GM04504 (cell line): Measurements from ENCODE around the gene IDH2.
"Not testable (repeated sequence)": the region's sequence is repeated elsewhere in the genome, so short reads cannot be mapped to it uniquely, and the experiment has no call there.

Experiments used
- DNase-seq: peaks from one replicate; pipeline ENCODE4 v3.0.0-alpha.2; 2012; ENCODE audit warnings: low read depth

IDH2 gene

DNA sequence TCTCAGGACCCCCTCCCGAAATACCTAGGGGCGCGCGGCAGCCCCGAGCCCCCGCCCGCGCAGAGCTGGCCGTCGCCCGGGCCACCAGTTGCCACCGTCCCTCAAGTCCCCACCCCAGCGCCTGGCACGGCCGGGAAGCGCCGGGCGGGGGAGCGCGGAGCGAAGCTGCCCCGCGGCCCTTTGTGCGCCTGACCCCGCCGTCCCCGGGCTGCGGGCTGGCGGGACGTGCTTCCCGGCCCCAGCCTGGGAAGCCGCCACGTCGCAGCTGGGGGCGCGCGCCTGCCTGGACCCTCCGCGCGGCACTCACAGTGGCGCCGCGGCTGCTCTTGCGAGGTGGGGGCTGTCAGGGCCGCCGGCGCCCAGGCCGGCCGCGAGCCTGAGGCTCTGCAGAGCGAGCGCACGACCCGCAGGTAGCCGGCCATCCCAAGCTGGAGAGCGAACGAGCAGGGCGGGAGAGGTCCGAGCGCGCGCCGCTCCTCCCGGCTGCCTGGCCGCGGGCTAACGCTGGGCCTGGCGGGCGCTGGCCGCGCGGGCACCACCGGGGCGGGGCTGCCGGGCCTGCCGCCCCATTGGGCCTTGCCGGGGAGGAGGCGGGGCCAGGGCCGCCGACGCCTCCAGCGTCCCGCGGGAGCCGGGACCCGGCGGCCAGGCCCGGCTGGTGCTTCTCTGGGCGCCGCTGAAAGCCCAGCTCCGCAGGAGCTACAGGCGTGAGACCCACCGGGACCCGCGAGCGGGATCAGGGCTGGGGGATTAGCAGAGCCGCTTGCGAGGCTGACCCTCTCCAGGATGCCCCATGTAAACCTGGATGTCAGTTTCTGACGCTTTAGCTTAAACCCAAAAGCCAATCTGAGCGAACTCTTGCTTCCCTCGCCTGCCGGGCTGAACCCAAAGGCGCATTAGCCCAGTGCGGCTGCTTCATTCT, at the start of gene IDH2:
Gene IDH2 (minus strand): TSS at position 500 of the 922 bp plus-strand sequence. CDS start 78 bp downstream, at position 422.
- DNase-seq = peak; percentile 66

DNA sequence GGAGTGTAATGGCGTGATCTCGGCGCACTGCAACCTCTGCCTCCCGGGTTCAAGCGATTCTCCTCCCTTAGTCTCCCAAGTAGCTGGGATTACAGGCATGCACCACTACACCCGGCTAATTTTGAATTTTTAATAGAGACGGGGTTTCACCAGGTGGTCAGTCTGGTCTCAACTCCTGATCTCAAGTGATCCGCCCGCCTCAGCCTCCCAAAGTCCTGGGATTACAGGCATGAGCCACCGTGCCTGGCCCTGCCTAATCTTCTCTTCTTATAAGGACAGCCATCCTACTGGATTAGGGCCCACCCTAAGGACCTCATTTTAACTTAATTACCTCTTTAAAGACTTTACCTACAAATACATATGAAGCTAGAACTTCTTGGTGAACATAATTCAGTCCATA, 48.3 kb upstream of the IDH2 start:
- DNase-seq = not testable (repeated sequence)

- no peak for DNase-seq
These were observed 47.5 kb upstream of the IDH2 start for GRCh38 chr15:90149609-90150340.

DNA sequence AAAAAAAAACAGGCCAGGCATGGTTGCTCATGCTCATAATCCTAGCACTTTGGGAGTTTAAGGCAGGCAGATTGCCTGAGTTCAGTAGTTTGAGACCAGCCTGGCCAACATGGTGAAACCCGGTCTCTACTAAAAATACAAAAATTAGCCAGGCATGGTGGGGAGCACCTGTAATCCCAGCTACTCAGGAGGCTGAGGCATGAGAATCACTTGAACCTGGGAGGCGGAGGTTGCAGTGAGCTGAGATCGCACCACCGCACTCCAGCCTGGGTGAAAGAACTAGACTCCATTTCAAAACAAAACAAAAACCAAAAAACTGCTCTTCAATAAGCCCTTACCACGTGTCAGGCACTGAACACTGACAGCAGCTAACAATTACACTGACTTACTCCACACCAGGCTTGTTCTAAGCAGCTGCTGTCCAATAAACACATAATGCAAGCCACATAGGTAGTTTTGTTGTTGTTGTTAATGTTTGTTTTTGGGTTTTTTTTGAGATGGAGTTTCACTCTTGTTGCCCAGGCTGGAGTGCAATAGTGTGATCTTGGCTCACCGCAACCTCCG, 44.0 kb upstream of the IDH2 start:
- DNase-seq = not testable (repeated sequence)

DNA sequence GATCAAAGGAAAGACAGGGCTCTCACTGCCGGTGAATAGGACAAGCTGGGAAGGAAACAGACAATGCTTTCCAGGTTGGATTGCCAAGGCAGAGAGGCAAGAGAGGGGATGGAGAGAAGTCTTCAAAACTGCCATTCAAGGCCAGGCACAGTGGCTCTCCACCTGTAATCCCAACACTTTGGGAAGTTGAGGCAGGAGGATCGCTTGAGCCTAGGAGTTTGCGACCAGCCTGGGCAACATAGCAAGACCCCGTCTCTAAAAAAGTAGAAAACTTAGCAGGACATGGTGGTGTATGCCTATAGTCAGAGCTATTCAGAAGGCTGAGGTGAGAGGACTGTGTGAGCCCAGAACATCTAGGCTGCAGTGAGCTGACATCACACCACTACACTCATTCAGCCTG, 43.5 kb upstream of the IDH2 start:
- no peak for DNase-seq

DNA sequence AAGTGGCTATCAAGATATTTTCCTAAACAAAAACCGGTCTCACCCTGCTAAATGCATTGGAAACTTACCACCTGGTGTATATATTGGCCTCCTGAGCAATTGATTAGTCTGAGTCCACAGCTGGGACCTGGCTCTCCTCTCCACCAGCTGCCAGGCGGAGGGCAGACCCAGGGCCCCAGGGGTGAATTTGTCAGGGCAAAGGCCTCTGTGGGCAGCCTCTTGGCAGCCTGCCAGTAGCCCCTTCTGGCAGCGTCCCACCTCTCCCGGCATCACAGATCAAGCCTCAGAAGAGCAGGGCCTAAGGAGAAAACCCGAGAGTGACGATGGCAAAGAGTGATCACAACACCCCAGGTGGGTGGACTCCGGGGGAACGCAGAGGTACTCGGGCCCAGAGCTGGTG, 43.0 kb upstream of the IDH2 start:
- DNase-seq = no peak

GRCh38 chr15:90143166-90143655, 40.9 kb upstream of the IDH2 start:
- DNase-seq = no peak

DNA sequence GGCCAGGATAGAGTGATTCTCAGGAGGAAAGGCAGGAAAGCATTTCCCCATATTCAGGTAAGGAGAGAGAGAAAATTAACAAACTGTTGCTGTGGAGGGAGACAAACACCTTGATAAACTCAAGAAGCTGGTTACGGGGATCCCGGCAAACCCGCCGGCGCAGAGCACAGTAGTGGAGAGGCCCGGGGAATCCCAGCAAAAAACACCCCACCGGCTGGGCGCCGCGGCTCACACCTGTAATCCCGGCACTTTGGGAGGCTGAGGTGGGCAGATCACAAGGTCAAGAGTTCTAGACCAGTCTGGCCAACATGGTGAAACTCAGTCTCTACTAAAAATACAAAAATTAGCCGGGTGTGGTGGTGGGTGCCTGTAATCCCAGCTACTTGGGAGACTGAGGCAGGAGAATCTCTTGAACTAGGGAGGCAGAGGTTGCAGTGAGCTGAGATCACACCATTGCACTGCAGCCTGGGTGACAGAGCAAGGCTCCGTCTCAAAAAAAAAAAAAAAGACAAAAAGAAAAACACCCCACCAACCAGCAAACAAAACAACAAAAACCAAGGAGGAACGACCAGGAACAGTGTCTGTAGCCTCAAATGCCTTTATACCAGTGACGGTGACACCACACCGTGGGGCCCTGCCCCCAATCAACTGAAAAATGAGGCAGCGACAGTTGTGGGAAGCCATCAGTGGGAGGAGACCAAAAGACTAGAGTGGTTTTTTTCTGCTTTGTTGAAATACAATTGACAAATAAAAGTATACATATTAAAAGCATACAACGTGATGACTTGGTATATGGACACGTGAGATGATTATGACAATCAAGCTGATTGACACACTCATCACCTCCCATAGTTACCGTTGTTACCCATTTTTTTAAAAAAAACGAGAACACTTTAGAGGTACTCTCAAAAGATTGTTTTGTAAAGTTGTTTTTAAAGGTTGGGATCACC, 40.2 kb upstream of the IDH2 start:
- no peak for DNase-seq

DNA sequence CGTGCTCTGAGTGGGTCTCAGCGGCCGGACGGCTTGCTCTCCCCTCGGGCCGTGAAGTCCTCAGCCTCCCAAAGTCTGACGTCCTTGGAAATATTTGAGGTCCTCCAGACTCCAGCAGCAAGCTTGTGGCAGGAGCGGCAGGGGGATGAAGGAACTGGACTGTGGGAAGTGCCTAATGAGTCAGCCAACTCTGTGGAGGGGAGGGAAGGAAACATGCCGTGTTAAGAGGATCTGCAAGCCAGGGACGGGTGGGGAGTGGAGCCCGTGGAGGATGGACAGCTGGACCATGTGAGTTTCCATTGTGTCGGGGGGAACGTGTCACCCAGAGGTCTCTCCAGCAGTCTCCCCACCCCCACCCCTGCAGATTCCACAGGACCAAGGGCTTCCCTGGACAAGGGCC, 39.4 kb upstream of the IDH2 start:
- DNase-seq = no peak

DNA sequence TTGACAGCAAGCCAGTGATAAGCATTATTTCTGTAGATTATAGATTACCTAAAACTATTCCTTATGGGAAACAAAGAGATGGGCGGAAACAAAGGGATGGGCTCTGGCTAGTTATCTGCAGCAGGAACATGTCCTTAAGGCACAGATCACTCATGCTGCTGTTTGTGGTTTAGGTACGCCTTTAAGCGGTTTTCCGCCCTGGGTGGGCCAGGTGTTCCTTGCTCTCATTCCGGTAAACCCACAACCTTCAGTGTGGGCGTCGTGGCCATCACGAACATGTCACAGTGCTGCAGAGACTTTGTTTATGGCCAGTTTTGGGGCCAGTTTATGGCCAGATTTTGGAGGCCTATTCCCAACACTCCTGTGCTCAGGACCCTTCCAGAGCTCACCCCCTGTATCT, 37.3 kb upstream of the IDH2 start:
- DNase-seq = not testable (repeated sequence)

DNA sequence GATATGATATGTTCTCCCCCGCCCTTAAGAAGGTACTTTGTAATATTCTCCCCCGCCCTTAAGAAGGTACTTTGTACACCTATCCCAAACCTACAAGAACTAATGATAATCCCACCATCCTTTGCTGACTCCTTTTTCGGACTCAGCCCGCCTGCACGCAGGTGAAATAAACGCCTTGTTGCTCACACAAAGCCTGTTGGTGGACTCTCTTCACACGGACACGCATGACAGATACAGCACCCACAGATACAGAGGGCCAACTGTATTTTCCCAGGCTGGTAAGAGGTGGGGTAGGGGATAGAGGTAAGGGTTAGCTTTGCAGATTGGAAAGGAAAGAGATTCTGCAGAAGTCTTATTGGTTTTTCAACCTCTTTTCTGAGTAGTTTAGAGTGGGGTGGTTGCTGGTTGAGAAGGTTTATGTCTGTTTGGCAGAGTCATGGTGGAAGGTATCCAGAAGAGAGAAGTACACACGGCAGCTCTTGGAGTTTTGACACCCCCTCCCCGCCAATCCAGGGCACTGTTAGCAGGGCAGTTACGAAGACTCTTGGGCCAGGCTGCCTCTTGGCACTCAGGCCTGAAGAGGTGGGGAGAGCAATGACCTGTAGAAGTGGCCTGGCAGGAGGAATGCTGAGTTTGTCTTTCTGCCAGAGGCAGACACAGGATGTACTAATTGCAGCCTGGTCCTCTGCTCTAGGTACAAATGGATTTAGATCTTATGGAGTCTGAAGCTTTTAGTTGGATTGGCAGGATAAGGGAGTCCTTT, 36.0 kb upstream of the IDH2 start:
- DNase-seq = no peak

DNA sequence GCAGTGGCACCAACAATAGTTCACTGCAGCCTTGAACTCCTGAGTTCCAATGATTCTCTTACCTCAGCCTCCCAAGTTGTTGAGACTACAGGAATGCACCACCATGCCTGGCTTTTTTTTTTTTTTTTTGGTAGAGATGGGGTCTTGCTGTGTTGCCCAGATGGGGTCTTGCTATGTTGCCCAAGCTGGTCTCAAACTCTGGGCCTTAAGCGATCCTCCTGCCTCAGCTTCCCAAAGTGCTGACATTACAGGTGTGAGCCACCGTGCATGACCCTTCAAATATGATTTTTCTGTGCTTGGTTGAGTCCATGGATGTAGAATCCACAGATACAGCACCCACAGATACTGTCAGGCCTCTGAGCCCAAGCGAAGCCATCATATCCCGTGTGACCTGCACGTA, 30.2 kb upstream of the IDH2 start:
- no peak for DNase-seq

- DNase-seq = no peak
These were observed 29.6 kb upstream of the IDH2 start for GRCh38 chr15:90131848-90132247.

GRCh38 chr15:90130291-90130690, 28.0 kb upstream of the IDH2 start:
- no peak for DNase-seq

DNA sequence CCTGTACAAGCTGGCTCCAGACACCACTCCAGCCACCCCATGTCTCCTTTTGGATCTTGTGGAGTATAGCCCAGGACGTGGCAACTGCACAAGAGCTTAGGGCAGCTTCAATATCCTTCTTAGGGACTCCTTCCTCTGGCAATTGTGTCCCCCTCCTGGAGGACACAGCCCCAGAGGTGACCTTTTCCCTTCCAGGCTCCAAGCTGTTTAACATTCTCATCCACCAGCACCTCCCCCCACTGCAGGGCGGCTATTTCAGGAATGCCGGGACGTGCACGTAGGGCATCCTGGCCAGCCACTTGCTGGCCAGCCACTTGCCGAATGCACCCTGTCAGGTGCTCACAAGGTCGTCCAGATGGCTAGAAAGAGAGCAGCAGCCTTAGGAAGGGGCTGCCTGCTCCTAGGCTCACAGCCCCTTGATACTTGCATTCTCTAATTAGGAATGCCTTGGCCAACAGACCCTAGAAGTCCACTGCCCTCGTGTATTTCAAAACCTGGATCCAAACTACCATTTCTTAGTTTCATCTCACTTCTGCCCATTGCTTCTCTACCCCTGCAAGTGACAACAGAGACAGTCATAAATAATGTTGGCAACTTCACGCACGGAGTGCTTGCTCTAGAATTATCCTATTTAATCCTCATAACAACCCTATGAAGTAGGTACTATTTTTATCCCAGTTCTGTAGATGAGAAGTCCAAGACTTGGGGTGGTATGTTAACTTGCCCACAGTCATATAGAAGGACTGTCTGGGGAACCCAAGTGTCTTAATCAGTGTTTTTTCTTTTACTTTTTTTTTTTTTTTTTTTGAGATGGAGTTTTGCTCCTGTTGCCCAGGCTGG, 24.5 kb upstream of the IDH2 start:
- no peak for DNase-seq

DNA sequence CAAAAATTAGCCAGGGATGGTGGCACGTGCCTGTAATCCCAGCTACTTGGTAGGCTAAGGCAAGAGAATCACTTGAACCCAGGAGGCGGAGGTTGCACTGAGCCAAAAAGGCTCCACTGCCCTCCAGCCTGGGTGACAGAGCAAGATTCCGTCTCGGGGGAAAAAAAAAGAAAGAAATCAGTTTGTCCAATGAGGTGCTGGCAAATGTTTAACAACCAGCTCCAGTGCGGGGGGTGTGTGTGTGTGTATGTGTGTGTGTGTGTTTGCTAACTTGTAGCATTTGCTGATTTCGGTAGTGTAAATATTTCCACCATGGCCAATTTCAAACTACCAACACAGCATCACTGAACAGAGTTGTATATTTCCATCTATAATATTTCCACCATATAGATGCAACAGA, 23.8 kb upstream of the IDH2 start:
- DNase-seq = no peak

DNA sequence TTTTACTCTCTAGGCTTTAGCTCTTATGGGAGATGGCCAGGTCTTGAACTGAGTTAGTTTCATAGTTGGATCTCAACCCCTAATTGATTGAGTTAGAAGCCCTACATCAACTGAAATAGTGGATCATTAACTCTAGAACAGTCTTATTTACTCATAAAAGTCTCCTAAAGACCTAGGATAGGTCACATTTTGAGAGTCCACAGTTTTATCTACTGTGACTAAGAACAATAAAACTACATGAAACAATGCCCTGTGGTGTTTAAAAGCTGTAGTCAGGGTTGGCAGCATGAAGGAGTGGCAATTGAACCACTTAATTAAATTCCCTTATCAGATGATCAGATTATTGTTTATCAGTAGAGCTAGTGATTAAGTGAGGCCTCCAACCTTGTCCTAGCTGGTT, 22.2 kb upstream of the IDH2 start:
- DNase-seq = no peak

- DNase-seq = no peak
These were observed 18.8 kb upstream of the IDH2 start for GRCh38 chr15:90121086-90121485.

- no peak for DNase-seq
These were observed 17.1 kb upstream of the IDH2 start for GRCh38 chr15:90119367-90119766.

GRCh38 chr15:90115783-90116182, 13.5 kb upstream of the IDH2 start:
- DNase-seq = no peak
